A204.1 (cell line): ENCODE results near the gene KRAS.

Experiments
- FAIRE-seq: peaks from 2 replicates; lab custom pipeline; 2012; peaks lifted over from hg19 to GRCh38; lab: Jason Lieb, UNC

KRAS gene

GRCh38 chr12:25194722-25195055 lies 56.0 kb downstream of the KRAS start:
- FAIRE-seq, result no peak

GRCh38 chr12:25194214-25194613 lies 56.5 kb downstream of the KRAS start:
- no peak for FAIRE-seq

GRCh38 chr12:25190793-25191192 lies 59.9 kb downstream of the KRAS start:
- FAIRE-seq, result no peak

- no peak for FAIRE-seq
Observed at GRCh38 chr12:25189656-25190055, 61.1 kb downstream of the KRAS start.

GRCh38 chr12:25187781-25188180 lies 62.9 kb downstream of the KRAS start:
- FAIRE-seq, result no peak

GRCh38 chr12:25186788-25187402 lies 63.8 kb downstream of the KRAS start:
- no peak for FAIRE-seq

- FAIRE-seq, result no peak
Observed at GRCh38 chr12:25186038-25186787, 64.5 kb downstream of the KRAS start.

- FAIRE-seq, result no peak
Observed at GRCh38 chr12:25184132-25184531, 66.6 kb downstream of the KRAS start.

GRCh38 chr12:25182765-25183164 lies 68.0 kb downstream of the KRAS start:
- no peak for FAIRE-seq

- FAIRE-seq, result no peak
Observed at GRCh38 chr12:25162866-25163265, 87.9 kb downstream of the KRAS start.

GRCh38 chr12:25156061-25156460 lies 94.7 kb downstream of the KRAS start:
- FAIRE-seq, result no peak

GRCh38 chr12:25155022-25155576 lies 95.6 kb downstream of the KRAS start:
- FAIRE-seq, result peak; percentile 89
